NT2/D1 (cell line): ENCODE results near the gene PLCG2.

ENCODE experiments used
- SUZ12 ChIP-seq: IDR thresholded peaks from 2 replicates; pipeline ENCODE4 v1.6.1; 2011; ENCODE audit not compliant: insufficient read length, insufficient read depth; ENCODE audit errors: extremely low read depth
- YY1 ChIP-seq: IDR thresholded peaks from 2 replicates; pipeline ENCODE4 v1.6.1; 2011; ENCODE audit not compliant: insufficient read length, insufficient read depth
- ZNF274 ChIP-seq: IDR thresholded peaks from 2 replicates; pipeline ENCODE4 v1.6.1; 2011; ENCODE audit warnings: mild to moderate bottlenecking, low read depth, low read length

DNA sequence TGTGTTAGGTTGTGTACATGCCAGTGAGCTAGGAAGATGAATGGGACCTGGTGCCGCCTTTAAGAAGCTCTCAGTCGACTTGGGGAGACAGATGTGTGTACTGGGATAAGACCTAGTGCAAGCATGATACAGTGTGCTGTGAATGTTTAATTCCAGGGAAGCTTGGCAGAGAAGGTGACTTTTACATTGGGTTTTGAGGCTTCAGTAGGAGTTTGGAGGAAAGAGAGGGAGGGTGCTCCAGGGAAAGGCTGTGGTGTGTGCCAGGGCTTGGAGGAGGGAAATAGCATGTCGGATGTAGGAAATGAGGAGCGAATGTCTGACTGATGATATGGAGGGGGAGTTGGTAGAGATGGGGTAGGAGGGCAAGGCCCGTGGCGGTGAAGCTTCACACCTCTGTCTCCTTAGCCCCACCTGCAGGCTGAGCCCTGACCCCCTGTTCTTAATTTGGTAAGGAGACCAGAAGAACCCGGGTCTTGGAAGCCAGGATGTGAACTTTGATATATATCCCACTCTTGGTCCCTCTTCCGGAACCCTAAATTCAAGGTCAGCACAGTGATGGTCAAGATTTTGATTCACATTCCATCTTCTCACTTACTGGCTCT lies 76.6 kb downstream of the PLCG2 start:
- no peak for TF ChIP-seq SUZ12
- TF ChIP-seq YY1: no peak
- no peak for TF ChIP-seq ZNF274
